HG02852 (cell line): ENCODE measurements around the gene SSNA1.
A peak's percentile ranks its signal among the peaks of the same experiment; 100 is the strongest.

Experiments
- ATAC-seq: cut with Tn5 transposase; IDR thresholded peaks from one replicate; pipeline ENCODE4 v1.9.1; 2021; ENCODE audit warnings: mild to moderate bottlenecking, moderate library complexity; ENCODE audit not compliant: unreplicated experiment

SSNA1 gene

DNA sequence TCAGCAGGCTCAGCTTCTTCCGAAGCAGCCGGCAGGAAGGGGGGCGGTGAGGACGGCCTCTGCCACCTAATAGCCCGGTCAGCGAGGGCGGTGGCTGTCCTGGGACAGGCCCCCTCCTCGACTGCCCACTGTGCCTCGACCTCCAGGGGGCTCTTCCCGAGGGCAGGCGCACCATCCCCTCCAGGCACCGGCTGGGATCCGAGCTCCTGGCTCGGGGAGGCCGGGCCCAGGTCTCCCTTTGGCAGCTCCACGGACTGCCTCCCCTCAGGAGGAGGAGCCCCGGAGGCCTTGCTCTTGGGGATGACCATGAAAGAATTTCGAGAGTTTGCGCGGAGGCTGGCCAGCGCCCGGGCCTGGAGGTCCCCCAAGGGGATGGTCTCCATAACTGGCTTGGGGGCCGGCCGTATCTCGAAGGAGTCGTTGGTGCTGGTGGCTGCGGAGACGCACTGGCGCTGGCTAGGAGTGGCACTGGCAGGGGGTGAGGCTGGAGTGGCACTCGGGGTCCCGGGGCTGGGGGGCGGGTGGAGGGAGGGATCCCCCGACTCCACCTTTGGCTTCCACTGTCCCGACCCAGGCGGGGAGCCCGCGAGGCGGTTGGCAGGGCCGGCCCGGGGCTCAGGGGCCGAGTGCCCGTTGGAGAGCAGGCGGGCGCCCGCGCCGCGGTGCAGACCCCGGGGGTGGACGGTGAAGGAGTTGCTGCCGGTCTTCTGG is 11.1 kb downstream of the SSNA1 start:
- ATAC-seq = no peak

DNA sequence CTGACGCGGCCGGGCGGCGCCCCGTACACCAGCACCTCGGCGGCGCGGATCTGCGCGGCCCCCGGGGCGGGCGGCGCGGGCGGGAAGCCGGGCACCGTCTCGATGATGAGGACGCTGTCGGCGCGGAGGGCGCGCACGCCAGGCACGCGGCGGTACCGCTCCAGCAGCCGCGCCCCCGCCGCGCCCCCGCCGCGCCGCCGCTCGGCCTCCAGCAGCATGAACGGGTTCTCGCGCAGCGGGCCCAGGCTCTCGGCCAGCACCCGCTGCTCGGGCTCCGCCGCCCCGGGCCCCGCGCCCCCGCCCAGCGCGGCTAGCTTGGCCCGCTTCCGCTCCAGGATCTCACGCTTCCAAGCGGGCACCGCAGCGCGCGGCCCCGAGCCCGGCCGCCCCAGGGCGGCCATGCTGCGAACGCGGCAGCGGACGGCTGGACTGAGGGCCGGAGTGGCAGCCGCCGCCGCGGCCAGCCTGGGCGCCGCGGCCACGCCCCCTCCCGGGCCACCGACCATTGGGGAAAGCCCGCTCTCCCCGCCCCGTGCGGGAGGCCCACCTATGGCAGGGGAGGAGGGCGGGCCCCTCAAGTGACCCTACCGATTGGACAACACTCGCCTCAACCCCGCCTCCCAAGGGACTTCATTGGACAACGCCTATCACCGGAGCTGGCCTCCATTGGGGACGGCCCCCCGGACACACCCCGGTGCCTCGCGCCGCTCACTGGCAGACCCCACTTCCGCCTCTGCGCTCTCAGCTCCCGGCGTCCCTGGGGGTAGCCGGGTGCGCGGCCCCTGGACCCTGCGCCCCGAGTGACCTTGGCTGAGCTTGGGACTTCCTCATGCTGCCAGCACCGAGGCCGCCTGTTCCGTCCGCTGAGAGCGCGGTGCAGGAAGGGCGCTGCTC is 12.1 kb downstream of the SSNA1 start, which contains the start of gene TPRN:
TSS of gene TPRN (minus strand) at position 431 of the 894 bp plus-strand sequence. CDS start at position 401, 30 bp downstream.
- peak; percentile 92 for ATAC-seq

- no peak for ATAC-seq
Measured at GRCh38 chr9:137201205-137201868, 12.9 kb downstream of the SSNA1 start.

DNA sequence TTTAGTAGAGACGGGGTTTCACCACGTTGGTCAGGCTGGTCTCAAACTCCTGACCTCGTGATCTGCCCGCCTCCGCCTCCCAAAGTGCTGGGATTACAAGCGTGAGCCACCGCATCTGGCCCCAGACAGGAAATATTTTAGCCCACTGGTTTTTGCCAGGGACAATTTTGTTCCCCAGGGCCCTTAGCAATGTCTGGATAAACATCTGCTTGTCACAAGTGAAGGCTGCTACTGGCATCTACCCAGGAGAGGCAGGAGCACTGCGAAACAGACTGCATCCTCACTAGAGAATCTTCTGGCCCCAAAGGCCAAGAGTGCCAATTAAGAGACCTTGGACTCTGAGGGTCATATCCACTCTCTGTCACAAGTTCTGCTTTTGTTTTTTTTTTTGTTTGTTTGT is 14.5 kb downstream of the SSNA1 start:
- no peak for ATAC-seq

DNA sequence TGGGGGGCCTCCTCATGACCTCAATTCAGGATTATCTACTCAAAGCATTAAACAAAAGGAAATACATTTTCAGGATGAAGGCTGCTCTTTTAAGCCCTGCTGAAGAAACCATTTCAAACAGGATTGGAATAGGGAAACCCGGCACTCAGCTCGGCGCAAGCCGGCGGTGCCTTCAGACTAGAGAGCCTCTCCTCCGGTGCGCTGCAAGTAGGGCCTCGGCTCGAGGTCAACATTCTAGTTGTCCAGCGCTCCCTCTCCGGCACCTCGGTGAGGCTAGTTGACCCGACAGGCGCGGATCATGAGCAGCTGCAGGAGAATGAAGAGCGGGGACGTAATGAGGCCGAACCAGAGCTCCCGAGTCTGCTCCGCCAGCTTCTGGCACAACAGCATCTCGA is 16.3 kb downstream of the SSNA1 start:
- no peak for ATAC-seq

DNA sequence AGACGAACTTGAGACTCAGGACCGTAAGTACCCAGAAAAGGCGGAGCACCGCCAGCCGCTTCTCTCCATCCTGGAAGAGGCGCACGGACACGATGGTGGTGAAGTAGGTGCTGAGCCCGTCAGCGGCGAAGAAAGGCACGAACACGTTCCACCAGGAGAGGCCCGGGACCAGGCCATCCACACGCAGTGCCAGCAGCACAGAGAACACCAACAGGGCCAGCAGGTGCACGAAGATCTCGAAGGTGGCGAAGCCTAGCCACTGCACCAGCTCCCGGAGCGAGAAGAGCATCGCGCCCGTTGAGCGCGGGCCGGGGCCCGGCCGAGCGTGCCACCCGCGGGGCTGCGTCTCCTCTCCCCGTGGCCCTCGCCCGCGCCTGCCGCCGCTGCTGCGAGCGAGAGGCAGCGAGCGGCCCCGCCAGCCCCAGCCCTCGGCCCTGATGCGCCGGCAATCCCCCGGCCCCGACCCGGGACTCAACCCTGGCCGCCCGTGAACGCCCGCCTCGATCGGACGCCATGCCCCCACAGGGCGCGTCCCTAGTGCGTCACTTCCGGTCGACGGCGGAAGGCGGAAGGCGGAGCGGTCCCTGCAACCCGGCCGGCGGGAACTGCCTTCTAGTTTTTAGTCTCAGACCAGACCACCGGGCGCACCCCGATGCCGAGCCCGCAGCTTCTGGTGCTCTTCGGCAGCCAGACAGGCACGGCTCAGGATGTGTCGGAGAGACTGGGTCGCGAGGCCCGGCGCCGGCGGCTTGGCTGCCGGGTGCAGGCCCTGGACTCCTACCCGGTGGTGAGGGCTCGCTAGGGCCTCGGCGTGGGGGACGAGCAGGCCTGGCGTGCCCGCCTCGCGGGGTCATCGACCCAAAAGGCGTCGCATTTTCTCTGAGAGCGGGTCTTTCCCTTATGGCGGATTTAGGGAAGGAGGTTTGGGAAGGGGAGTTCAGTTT is 16.9 kb downstream of the SSNA1 start, which contains the start of the genes NDOR1 and TMEM203:
TSS of gene NDOR1 (plus strand) at position 575 of the 944 bp plus-strand sequence. CDS start at position 653, 78 bp downstream.
TSS of gene TMEM203 (minus strand) at position 523 of the 944 bp plus-strand sequence. CDS start at position 289, 234 bp downstream.
- peak; percentile 36 for ATAC-seq

DNA sequence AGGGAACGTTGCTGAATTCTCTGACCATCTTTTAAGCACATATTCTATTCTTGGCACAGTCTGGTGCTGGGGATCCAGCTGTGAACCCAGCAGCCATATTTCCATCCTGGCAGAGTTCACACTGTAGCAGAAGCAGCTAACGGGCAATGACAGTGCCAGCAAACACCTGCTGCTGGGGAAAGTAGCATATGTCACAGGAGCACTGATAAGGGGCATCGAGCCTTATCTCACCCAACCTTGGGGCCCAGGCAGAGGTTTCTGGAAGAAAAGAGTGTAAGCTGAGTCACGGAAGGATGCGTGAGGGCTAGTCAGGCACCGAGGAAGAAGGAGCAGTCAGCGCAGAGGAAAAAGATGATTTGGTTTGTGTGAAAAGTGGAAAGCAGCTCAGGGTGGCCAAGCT is 18.1 kb downstream of the SSNA1 start:
- no peak for ATAC-seq

GRCh38 chr9:137211532-137211931 is 23.1 kb downstream of the SSNA1 start:
- no peak for ATAC-seq

- ATAC-seq = no peak
Measured at GRCh38 chr9:137212520-137212919, 24.0 kb downstream of the SSNA1 start.

GRCh38 chr9:137213160-137214060 is 24.9 kb downstream of the SSNA1 start:
- no peak for ATAC-seq

DNA sequence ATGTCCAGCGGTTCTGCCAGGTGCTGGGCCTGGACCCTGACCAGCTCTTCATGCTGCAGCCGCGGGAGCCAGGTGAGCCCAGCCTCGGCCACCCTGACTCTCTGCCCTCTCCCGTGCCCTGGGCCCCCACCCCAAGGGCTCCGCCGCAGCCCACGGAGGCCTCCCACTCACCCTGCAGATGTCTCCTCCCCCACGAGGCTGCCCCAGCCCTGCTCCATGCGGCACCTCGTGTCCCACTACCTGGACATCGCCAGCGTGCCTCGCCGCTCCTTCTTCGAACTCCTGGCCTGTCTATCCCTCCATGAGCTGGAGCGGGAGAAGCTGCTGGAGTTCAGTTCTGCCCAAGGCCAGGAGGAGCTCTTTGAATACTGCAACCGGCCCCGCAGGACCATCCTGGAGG is 26.1 kb downstream of the SSNA1 start:
- no peak for ATAC-seq

DNA sequence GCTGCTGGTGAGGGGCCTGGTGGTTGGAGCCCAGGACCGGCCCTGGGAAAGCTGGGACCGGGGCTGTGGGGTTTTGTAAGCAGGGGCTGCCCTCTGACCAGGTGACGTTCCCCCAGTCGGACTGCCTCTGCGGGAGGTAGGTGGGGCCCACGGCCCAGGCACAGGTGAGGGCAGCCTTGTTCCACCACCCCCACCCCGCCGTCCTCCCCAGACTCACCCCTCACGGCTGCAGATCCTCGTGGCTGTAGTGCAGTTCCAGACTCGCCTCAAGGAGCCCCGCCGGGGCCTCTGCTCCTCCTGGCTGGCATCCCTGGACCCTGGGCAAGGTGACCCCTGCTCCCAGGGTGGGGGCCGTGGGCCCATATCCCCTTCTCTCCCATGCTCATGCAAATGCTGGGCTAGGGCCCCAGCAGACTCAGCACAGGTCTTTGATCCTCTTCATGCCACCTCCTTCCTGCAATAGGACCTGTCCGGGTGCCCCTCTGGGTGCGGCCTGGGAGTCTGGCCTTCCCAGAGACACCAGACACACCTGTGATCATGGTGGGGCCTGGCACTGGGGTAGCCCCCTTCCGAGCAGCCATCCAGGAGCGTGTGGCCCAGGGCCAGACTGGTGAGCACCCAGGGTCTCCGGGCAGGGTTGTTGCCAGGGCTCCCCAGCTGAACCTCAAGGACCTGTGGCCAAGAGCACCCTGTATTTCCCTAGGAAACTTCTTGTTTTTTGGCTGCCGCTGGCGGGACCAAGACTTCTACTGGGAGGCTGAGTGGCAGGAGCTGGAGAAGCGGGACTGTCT is 26.9 kb downstream of the SSNA1 start:
- ATAC-seq = no peak

DNA sequence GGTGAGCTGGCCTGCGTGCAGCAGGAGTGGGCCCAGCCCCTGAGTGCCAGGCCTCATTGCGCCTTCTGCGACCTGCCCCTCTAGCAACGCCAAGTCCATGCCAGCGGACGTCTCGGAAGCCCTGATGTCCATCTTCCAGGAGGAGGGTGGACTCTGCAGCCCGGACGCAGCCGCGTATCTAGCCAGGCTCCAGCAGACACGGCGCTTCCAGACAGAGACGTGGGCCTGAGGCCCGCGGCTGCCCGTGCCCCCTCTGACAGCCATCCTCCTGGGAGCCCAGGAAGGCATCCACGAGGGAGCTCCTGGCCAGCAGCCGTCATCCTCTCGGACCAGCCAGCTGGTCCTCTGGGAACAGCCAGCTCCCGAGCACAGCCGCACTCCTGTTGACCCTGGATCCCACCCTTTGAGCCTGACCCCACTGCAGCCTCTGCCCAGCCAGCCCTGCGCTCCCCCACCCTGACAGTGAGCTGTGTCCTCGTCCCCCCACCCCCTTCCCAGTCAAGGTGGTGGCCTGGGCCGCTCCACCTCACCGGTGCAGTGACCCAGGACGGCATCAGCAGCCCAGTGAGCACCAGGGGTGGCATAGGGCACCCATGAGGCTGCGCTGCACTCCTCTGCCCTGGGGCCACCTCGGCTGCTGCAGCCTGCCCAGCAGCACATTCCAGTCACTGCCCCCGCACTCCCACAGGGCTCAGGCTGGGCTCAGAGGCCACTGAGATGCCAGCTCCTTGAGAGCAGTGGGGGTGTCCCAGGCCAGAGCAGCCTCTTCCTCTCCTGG is 27.9 kb downstream of the SSNA1 start:
- no peak for ATAC-seq

DNA sequence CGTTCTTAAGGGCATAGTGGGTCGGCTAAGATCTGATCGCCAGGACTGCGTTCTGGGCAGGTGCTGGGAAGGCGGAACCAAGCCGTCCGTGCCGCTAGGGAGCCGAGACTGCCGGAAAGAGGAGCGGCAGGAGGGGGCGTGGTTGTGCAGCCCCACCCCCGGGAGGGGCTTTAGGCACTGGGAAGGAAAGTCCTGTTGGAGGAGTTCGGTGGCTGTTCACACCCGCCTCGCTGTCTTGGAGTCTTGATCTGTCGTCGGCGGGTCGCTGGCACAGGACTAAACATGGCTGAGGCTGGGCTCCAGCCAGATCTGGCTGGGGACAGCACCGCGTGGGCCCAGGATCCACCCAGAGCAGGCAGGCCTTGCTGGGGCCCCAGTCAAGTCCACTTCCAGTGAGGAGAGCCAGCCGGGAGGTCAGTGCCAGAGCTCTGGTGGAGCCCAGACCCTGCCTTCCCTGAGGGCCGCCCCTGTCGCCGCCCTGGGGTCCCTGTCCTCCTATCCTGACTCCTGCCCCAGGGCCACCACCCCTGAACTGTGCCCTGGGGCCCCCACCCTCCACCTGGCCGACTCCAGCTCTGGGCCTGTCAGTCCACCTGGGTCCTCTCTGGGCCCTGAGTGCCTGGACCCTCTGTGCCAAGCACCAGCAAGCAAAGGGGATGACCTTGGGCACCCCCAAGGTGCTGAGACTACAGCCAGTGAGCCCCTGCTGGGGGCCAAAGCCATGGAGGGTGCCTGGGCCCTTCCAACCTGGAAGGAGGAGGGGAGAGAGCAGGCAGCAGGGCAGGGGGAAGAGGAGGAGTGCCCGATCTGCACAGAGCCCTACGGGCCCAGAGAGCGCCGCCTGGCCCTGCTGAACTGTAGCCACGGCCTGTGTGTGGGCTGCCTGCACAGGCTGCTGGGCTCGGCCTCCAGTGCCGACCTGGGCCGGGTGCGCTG is 29.1 kb downstream of the SSNA1 start:
- no peak for ATAC-seq

DNA sequence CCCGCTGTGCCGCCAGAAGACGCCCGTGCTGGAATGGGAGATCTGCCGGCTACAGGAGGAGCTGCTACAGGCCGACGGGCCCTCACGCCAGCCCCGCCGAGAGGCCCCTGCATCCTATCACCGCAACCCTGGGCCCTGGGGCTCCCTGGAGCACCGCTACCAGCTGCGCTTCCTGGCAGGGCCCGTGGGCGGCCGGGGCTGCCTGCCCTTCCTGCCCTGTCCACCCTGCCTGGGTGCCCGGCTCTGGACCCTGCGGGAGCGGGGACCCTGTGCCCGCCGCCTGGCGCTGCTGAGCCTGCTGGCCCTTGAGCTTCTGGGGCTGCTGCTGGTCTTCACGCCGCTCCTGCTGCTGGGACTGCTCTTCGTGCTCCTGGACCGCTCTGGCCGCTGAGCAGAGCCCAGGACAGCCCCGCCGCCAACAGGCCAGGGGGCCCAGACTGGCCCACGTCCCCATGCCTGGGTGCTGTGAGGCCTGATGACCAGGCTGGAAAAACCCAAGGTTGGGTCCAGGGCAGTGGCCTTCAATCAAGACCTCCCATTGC is 29.8 kb downstream of the SSNA1 start:
- ATAC-seq = no peak

DNA sequence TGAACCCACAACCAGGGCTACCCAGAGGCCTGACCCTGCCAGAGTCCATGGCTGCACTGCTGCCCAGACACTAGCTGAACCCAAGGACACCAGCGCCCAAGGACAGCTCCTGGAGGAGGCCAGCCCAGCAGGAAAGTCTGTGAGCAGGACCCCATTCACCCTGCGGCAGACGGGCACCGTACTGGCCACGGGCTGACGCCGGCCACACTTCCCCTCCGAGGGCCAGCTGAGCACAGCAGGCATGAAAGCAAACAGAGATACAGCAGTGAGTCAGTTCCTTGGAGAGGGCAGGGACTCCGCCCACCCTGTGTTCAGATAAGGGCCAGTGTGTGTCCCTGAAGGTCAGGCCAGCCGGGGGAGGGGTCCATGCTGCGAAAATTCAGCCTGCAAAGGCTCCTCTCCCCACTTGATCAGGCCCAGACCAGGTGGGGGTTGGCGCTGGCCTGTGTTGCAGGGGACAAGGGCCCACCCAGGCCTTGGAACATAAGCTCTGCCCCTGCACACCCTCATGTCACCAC is 30.3 kb downstream of the SSNA1 start:
- ATAC-seq = no peak
